HepG2 (cell line): ENCODE results near the gene WDR54. TPM values are rescaled to one million over a fixed set of nuclear protein-coding genes. Genes with fewer than 3 reads are reported as not detected.

Experiments
- AHR ChIP-seq: IDR thresholded peaks from 2 replicates; pipeline ENCODE4 v1.6.1; 2018; ENCODE audit warnings: missing genetic modification reagents, missing compliant biosample characterization
- FOXM1 ChIP-seq: sonication (generic); formaldehyde crosslinking; IDR thresholded peaks from 2 replicates; pipeline ENCODE4 v1.5.0; 2020; ENCODE audit warnings: missing genetic modification reagents
- HBP1 ChIP-seq: IDR thresholded peaks from 2 replicates; pipeline ENCODE4 v1.6.1; 2016; ENCODE audit warnings: low read depth, control low read depth
- HDAC6 ChIP-seq: fragments of 200-600 bp; sonication (generic); IDR thresholded peaks from 2 replicates; pipeline ENCODE4 v1.7.0; 2017; ENCODE audit warnings: mild to moderate bottlenecking, antibody characterized with exemption, low read length, low read depth
- MED13 ChIP-seq: sonication (generic); formaldehyde crosslinking; IDR thresholded peaks from 2 replicates; pipeline ENCODE4 v1.5.0; 2020; ENCODE audit warnings: missing genetic modification reagents
- NCOA2 ChIP-seq: sonication (generic); formaldehyde crosslinking; IDR thresholded peaks from 2 replicates; pipeline ENCODE4 v1.8.0; 2022; ENCODE audit warnings: inconsistent platforms
- PAWR ChIP-seq: sonication (generic); formaldehyde crosslinking; IDR thresholded peaks from 2 replicates; pipeline ENCODE4 v1.4.0; 2020; ENCODE audit warnings: missing genetic modification reagents, mild to moderate bottlenecking, borderline replicate concordance
- PRDM15 ChIP-seq: sonication (generic); formaldehyde crosslinking; IDR thresholded peaks from 2 replicates; pipeline ENCODE4 v1.4.0; 2020; ENCODE audit warnings: missing genetic modification reagents
- REPIN1 ChIP-seq: sonication (generic); formaldehyde crosslinking; IDR thresholded peaks from 2 replicates; pipeline ENCODE4 v1.8.0; 2022; ENCODE audit warnings: missing genetic modification reagents, low read depth, mild to moderate bottlenecking, borderline replicate concordance
- RERE ChIP-seq: IDR thresholded peaks from 2 replicates; pipeline ENCODE4 v1.6.1; 2016; ENCODE audit warnings: low read depth, missing genetic modification reagents, missing compliant biosample characterization
- SUZ12 ChIP-seq: fragments of 150-350 bp; IDR thresholded peaks from 2 replicates; pipeline ENCODE4 v1.6.1; 2014; ENCODE audit warnings: low read depth, low read length
- SYNCRIP ChIP-seq: fragments of 200-400 bp; formaldehyde crosslinking; IDR thresholded peaks from 2 replicates; pipeline ENCODE4 v1.6.1; 2018; ENCODE audit warnings: mild to moderate bottlenecking, low read depth, low read length; ENCODE audit not compliant: insufficient read depth
- TOE1 ChIP-seq: sonication (generic); formaldehyde crosslinking; IDR thresholded peaks from 2 replicates; pipeline ENCODE4 v1.4.0; 2020; ENCODE audit warnings: mild to moderate bottlenecking, missing genetic modification reagents
- ZFP82 ChIP-seq: sonication (generic); formaldehyde crosslinking; IDR thresholded peaks from 2 replicates; pipeline ENCODE4 v1.5.1; 2020; ENCODE audit warnings: mild to moderate bottlenecking, missing genetic modification reagents, borderline replicate concordance
- ZNF276 ChIP-seq: sonication (generic); formaldehyde crosslinking; IDR thresholded peaks from 2 replicates; pipeline ENCODE4 v1.4.0; 2020; ENCODE audit warnings: mild to moderate bottlenecking, low read depth, missing genetic modification reagents
- ZNF878 ChIP-seq: sonication (generic); formaldehyde crosslinking; IDR thresholded peaks from 2 replicates; pipeline ENCODE4 v1.8.1; 2023; ENCODE audit warnings: mild to moderate bottlenecking, missing genetic modification reagents, moderate library complexity
- polyA plus RNA-seq, 8 experiments: library from polyadenylated mRNA; depleted of rRNA in 3 of 8; stranded (reverse) in 7 of 8; unstranded in 1 of 8; fragments of >200 nt; fragmentation: Illumina TruSeq in 4 of 8; extraction: Trizol in 4 of 8; gene quantifications; 2 replicates each; pipeline versions ENCODE4 v1.2.1 to v1.2.3, GENCODE V29; 2011 to 2016; ENCODE audit warnings: low read depth in 4 of 8, missing spikeins in 1 of 8, mixed read lengths in 1 of 8; ENCODE audit not compliant: insufficient read depth in 1 of 8
- total RNA-seq, 5 experiments: library from RNA; depleted of rRNA; stranded (reverse); fragments of >200 nt; fragmentation: Illumina TruSeq; extraction: Trizol; gene quantifications; 2 replicates each; pipeline ENCODE4 v1.2.3, GENCODE V29; 2016; ENCODE audit warnings: low read depth in 1 of 5

The WDR54 gene
- total and polyA plus RNA-seq, 2 of the 13 experiments (the other 11 are each of a cell fraction or from before 2014, with no cell fraction given) = 2.0 to 17.3 TPM

GRCh38 chr2:74391580-74392448 is 29.7 kb upstream of the WDR54 start (continued):
- TF ChIP-seq ZNF276 (CRISPR knock-in tag) = no peak
- TF ChIP-seq SYNCRIP = no peak
- peak; percentile 35; the same call in 1 of the 2 replicates for TF ChIP-seq RERE (CRISPR knock-in tag)
- TF ChIP-seq SUZ12 = no peak
- TF ChIP-seq HDAC6 = no peak; the same call in 1 of the 2 replicates
- TF ChIP-seq ZNF878 (CRISPR knock-in tag) = no peak
- TF ChIP-seq PRDM15 (CRISPR knock-in tag) = no peak
- no peak for TF ChIP-seq ZFP82 (CRISPR knock-in tag)
- TF ChIP-seq REPIN1 = peak; percentile 84; the same call in 1 of the 2 replicates
- no peak for TF ChIP-seq PAWR
- peak; percentile 96 for TF ChIP-seq AHR (CRISPR knock-in tag)
- TF ChIP-seq TOE1 (CRISPR knock-in tag) = no peak
- 0 out of 2 replicates have a peak, but pooled peaks have one; percentile 47 for TF ChIP-seq MED13 (CRISPR knock-in tag)
- TF ChIP-seq HBP1 = peak; percentile 47; the same call in 1 of the 2 replicates
- TF ChIP-seq NCOA2 (CRISPR knock-in tag) = no peak; the same call in 1 of the 2 replicates
- TF ChIP-seq FOXM1 = no peak
